DOHH2 (cell line): ENCODE measurements around the gene MXRA7.

Experiments
- CTCF ChIP-seq: fragments of 200-600 bp; sonication (generic); IDR thresholded peaks from one replicate; pipeline ENCODE4 v1.5.1; 2014; ENCODE audit warnings: antibody characterized with exemption, mild to moderate bottlenecking, low read depth, low read length; ENCODE audit not compliant: poor library complexity, severe bottlenecking
- EZH2phosphoT487 ChIP-seq: fragments of 200-600 bp; sonication (generic); IDR thresholded peaks from 2 replicates; pipeline ENCODE4 v1.6.1; 2017; ENCODE audit warnings: borderline replicate concordance, mild to moderate bottlenecking, antibody characterized with exemption, low read length, moderate library complexity, mixed read lengths

- TF ChIP-seq CTCF: no peak
- TF ChIP-seq EZH2phosphoT487: no peak
These were observed 26.0 kb downstream of the MXRA7 start for GRCh38 chr17:76684756-76685155.
